Adrenal gland (tissue), 5 donors: ENCODE measurements around the gene PNPO.

Experiments used
- POLR2A ChIP-seq, 2 donors: fragments of 450-650 bp; IDR thresholded peaks; one replicate each; pipeline ENCODE4 v1.6.1; 2017; ENCODE audit warnings: antibody characterized with exemption in 2 of 2, mild to moderate bottlenecking in 2 of 2, moderate library complexity in 1 of 2
- TF ChIP-seq, protein P1 (sequence below), 6 experiments: fragments of 450-650 bp in 4 of 6; fragments of 200-600 bp in 2 of 6; sonication (generic) in 1 of 6; IDR thresholded peaks; 1 replicate in 5 of 6; 2 replicates in 1 of 6; pipeline versions ENCODE4 v1.5.1 to v1.8.0; 2016 to 2021; ENCODE audit warnings: antibody characterized with exemption in 6 of 6, mild to moderate bottlenecking in 2 of 6, moderate library complexity in 1 of 6
- donor health status: DM: no; HTN: no; CAD: no.

DNA sequence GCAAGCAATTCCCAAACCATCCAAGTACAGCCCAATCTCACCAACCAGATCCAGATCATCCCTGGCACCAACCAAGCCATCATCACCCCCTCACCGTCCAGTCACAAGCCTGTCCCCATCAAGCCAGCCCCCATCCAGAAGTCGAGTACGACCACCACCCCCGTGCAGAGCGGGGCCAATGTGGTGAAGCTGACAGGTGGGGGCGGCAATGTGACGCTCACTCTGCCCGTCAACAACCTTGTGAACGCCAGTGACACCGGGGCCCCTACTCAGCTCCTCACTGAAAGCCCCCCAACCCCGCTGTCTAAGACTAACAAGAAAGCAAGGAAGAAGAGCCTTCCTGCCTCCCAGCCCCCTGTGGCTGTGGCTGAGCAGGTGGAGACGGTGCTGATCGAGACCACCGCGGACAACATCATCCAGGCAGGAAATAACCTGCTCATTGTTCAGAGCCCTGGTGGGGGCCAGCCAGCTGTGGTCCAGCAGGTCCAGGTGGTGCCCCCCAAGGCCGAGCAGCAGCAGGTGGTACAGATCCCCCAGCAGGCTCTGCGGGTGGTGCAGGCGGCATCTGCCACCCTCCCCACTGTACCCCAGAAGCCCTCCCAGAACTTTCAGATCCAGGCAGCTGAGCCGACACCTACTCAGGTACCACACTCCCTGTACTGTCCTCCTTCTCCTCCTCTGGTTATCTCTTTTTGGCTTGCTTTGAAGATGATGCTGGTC, 24.7 kb upstream of the PNPO start:
- TF ChIP-seq POLR2A (IDR thresholded peaks at IDR 0.05): no peak
- TF ChIP-seq, protein P1, sequence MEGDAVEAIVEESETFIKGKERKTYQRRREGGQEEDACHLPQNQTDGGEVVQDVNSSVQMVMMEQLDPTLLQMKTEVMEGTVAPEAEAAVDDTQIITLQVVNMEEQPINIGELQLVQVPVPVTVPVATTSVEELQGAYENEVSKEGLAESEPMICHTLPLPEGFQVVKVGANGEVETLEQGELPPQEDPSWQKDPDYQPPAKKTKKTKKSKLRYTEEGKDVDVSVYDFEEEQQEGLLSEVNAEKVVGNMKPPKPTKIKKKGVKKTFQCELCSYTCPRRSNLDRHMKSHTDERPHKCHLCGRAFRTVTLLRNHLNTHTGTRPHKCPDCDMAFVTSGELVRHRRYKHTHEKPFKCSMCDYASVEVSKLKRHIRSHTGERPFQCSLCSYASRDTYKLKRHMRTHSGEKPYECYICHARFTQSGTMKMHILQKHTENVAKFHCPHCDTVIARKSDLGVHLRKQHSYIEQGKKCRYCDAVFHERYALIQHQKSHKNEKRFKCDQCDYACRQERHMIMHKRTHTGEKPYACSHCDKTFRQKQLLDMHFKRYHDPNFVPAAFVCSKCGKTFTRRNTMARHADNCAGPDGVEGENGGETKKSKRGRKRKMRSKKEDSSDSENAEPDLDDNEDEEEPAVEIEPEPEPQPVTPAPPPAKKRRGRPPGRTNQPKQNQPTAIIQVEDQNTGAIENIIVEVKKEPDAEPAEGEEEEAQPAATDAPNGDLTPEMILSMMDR (IDR thresholded peaks at IDR 0.05): no peak
